ENCODE measurements around the gene GABPB2. TPM values are rescaled to one million over a fixed set of nuclear protein-coding genes. Genes with fewer than 3 reads are reported as not detected.

Gene GABPB2
- total RNA-seq, 1 experiment from 2014 or later = 3.0 TPM

GRCh38 chr1:151134396-151134795 lies 63.8 kb downstream of the GABPB2 start:
- Histone ChIP-seq H3K4me3 (no peak overlapping the region), H3K4me1 (no peaks in the 10 kb centered on the region), H3K27me3 (no peaks in the 10 kb centered on the region), H3K36me3 (peaks cover 9% of the 10 kb centered on the region; the same call in 1 of the 2 replicates), H3K27ac (no peak overlapping the region), H3K9me3 (replicated peaks) (no peaks in the 10 kb centered on the region)
- no peak for DNase-seq

GRCh38 chr1:151134991-151135390 lies 64.4 kb downstream of the GABPB2 start:
- DNase-seq = no peak
- Histone ChIP-seq H3K36me3 (peaks cover 9% of the 10 kb centered on the region; the same call in 1 of the 2 replicates), H3K4me1 (no peaks in the 10 kb centered on the region), H3K27me3 (no peaks in the 10 kb centered on the region), H3K4me3 (no peak overlapping the region), H3K9me3 (replicated peaks) (no peaks in the 10 kb centered on the region), H3K27ac (no peak overlapping the region)

GRCh38 chr1:151135433-151136385 lies 65.1 kb downstream of the GABPB2 start:
- Histone ChIP-seq H3K36me3 (peaks cover 9% of the 10 kb centered on the region; the same call in 1 of the 2 replicates), H3K27me3 (no peaks in the 10 kb centered on the region), H3K4me3 (no peak overlapping the region), H3K4me1 (no peaks in the 10 kb centered on the region), H3K27ac (no peak overlapping the region), H3K9me3 (replicated peaks) (no peaks in the 10 kb centered on the region)
- no peak for DNase-seq

- H3K36me3 ChIP-seq = peaks cover 9% of the 10 kb centered on the region; the same call in 1 of the 2 replicates
- no peak overlapping the region for H3K4me3 ChIP-seq
- no peak for DNase-seq
- no peak overlapping the region for H3K27ac ChIP-seq
- peaks cover 12% of the 10 kb centered on the region for H3K4me1 ChIP-seq
- H3K9me3 ChIP-seq (replicated peaks) = no peaks in the 10 kb centered on the region
- H3K27me3 ChIP-seq = no peaks in the 10 kb centered on the region
Observed at GRCh38 chr1:151137789-151138188, 67.2 kb downstream of the GABPB2 start.

GRCh38 chr1:151142411-151143056 lies 72.0 kb downstream of the GABPB2 start:
- H3K9me3 ChIP-seq (replicated peaks) = no peaks in the 10 kb centered on the region
- H3K4me1 ChIP-seq = peaks cover 29% of the 10 kb centered on the region
- H3K36me3 ChIP-seq = no peaks in the 10 kb centered on the region
- H3K27me3 ChIP-seq = no peaks in the 10 kb centered on the region
- peak; percentile 95 to 96 for DNase-seq
- H3K4me3 ChIP-seq = peak overlapping the region; percentile 20
- H3K27ac ChIP-seq = peak overlapping the region; percentile 93

- peak; percentile 74 to 78 for DNase-seq
- peaks cover 30% of the 10 kb centered on the region for H3K4me1 ChIP-seq
- peak overlapping the region; percentile 20 for H3K4me3 ChIP-seq
- no peaks in the 10 kb centered on the region for H3K36me3 ChIP-seq
- peak overlapping the region; percentile 93 for H3K27ac ChIP-seq
- no peaks in the 10 kb centered on the region for H3K9me3 ChIP-seq (replicated peaks)
- H3K27me3 ChIP-seq = no peaks in the 10 kb centered on the region
Observed at GRCh38 chr1:151143057-151143435, 72.5 kb downstream of the GABPB2 start.

- no peak overlapping the region; the same call in 1 of the 2 replicates for H3K27ac ChIP-seq
- no peaks in the 10 kb centered on the region for H3K9me3 ChIP-seq (replicated peaks)
- no peak overlapping the region for H3K4me3 ChIP-seq
Observed at GRCh38 chr1:151143986-151144385, 73.4 kb downstream of the GABPB2 start.

GRCh38 chr1:151144474-151145303 lies 74.1 kb downstream of the GABPB2 start:
- Histone ChIP-seq H3K9me3 (replicated peaks) (no peaks in the 10 kb centered on the region), H3K27ac (no peak overlapping the region), H3K36me3 (no peaks in the 10 kb centered on the region), H3K4me3 (peak overlapping the region; percentile 65), H3K27me3 (no peaks in the 10 kb centered on the region), H3K4me1 (peaks cover 30% of the 10 kb centered on the region)
- DNase-seq = peak in 1 of 2 experiments; percentile 28

More at GRCh38 chr1:151143986-151144385, 73.4 kb downstream of the GABPB2 start:
- Histone ChIP-seq H3K27me3 (no peaks in the 10 kb centered on the region), H3K36me3 (no peaks in the 10 kb centered on the region), H3K4me1 (peaks cover 30% of the 10 kb centered on the region)
- no peak for DNase-seq

- no peaks in the 10 kb centered on the region for H3K9me3 ChIP-seq (replicated peaks)
- H3K36me3 ChIP-seq = no peaks in the 10 kb centered on the region
- peak; percentile 46 to 52 for DNase-seq
- H3K27me3 ChIP-seq = no peaks in the 10 kb centered on the region
- H3K4me3 ChIP-seq = peak overlapping the region; percentile 65
- H3K4me1 ChIP-seq = peaks cover 30% of the 10 kb centered on the region
- H3K27ac ChIP-seq = peak overlapping the region; percentile 13; the same call in 1 of the 2 replicates
Observed at GRCh38 chr1:151145304-151146071, 74.9 kb downstream of the GABPB2 start.

- no peaks in the 10 kb centered on the region for H3K27me3 ChIP-seq
- peak overlapping the region; percentile 13; the same call in 1 of the 2 replicates for H3K27ac ChIP-seq
- H3K9me3 ChIP-seq (replicated peaks) = no peaks in the 10 kb centered on the region
- H3K36me3 ChIP-seq = no peaks in the 10 kb centered on the region
- DNase-seq = no peak
- H3K4me3 ChIP-seq = peak overlapping the region; percentile 65
- H3K4me1 ChIP-seq = peaks cover 30% of the 10 kb centered on the region
Observed at GRCh38 chr1:151146072-151146411, 75.5 kb downstream of the GABPB2 start.

GRCh38 chr1:151146412-151147131 lies 76.0 kb downstream of the GABPB2 start, which contains the start of gene SEMA6C:
SEMA6C (minus strand) TSS chr1:151146631; CDS start chr1:151142621, 4,010 bp downstream.
- DNase-seq = peak; percentile 93 to 94
- peak within 1 kb of the TSS; percentile 65 for H3K4me3 ChIP-seq
- H3K9me3 ChIP-seq (replicated peaks) = no peaks in the 10 kb centered on the region
- H3K36me3 ChIP-seq = no peaks in the 10 kb centered on the region
- peak within 1 kb of the TSS; percentile 13; the same call in 1 of the 2 replicates for H3K27ac ChIP-seq
- no peaks in the 10 kb centered on the region for H3K27me3 ChIP-seq
- H3K4me1 ChIP-seq = peaks cover 30% of the 10 kb centered on the region

- peak in 1 of 2 experiments; percentile 18 for DNase-seq
- H3K4me3 ChIP-seq = peak overlapping the region; percentile 65
- peaks cover 25% of the 10 kb centered on the region for H3K4me1 ChIP-seq
- H3K9me3 ChIP-seq (replicated peaks) = no peaks in the 10 kb centered on the region
- no peak overlapping the region for H3K27ac ChIP-seq
- no peaks in the 10 kb centered on the region for H3K27me3 ChIP-seq
- H3K36me3 ChIP-seq = no peaks in the 10 kb centered on the region
Observed at GRCh38 chr1:151147132-151147503, 76.6 kb downstream of the GABPB2 start.

GRCh38 chr1:151147665-151148064 lies 77.1 kb downstream of the GABPB2 start:
- DNase-seq = no peak
- H3K4me1 ChIP-seq = peaks cover 20% of the 10 kb centered on the region
- no peak overlapping the region for H3K27ac ChIP-seq
- no peaks in the 10 kb centered on the region for H3K27me3 ChIP-seq
- H3K9me3 ChIP-seq (replicated peaks) = no peaks in the 10 kb centered on the region
- H3K4me3 ChIP-seq = no peak overlapping the region
- no peaks in the 10 kb centered on the region for H3K36me3 ChIP-seq

All from SJCRH30 (cell line).